Amygdala (tissue), 56 donors: ENCODE results near the gene SORCS2.
A peak's percentile ranks its signal among the peaks of the same experiment; 100 is the strongest.

Experiments
- DNase-seq, 56 donors: peaks; one replicate each; lab custom pipeline; 2025; lab: John Stamatoyannopoulos, UW

SORCS2 gene

DNA sequence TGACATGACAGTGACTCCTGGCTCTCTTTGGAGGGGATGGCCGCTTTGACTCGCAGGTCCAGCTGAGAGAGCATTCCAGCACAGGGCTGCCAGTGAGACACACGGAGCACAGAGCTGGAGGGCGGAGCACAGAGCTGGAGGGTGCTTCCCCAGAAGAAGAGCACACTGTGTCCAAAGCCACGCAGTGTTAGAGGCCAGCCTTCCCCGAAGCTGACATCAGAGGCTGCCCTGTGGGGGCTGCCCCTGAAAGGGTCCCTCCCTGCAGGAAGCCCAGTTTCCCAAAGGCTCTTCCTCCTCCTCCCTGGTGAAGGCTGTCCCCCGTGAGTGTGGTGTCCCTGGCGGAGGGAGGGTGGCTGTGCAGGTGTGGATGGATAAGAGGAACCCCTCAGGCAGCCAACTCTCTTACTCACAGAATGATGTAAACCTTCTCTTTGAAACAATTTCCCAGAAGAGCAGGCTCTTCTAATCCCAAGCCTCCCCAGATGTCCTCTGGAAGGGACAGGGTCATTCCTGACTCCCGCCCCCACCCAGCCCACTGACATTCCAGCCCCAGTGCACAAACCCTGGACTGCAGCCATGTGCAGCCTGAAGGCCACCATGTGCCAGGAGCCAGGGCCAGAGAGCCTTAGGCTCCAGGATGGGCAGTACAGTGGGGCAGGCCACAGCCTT, 189.0 kb downstream of the SORCS2 start:
- DNase-seq = peak in 4 of 56 donors; percentile 33 to 45 (median 44)

DNA sequence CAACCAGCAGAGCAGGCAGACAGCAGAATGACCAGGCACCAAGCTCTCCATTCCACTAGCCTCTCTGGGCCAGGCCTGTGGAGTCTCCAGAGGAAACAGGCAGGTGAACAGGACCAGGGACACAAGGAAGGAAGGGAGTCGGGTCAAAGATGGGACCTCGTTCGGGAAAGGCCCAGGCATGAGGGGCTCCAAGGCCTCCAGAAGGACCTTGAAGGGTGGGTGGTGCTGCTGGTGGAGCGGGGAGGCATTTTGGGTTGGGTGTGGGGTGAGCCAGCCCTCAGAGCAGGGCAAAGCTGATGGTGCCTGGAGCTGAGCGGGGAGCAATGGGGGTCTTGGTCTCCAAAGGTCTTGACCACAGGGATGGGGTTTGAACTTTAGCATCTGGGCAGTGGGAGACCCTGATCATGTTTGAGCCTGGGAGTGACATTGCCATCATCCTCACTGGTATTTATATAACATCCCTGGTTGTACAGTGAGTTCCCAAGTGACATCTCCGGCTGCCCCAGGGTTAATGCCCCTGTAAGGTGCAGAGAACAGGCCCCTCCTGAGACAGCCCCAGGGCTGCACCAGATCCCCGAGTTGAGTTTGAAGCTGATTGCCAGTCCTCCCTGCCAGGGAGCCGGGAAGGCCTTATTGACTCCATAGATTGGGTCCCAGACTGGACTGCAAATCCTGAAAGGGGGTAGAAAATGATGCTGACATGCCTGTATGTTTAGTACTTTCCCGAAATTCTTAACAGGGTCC, 189.7 kb downstream of the SORCS2 start:
- DNase-seq = no peak

DNA sequence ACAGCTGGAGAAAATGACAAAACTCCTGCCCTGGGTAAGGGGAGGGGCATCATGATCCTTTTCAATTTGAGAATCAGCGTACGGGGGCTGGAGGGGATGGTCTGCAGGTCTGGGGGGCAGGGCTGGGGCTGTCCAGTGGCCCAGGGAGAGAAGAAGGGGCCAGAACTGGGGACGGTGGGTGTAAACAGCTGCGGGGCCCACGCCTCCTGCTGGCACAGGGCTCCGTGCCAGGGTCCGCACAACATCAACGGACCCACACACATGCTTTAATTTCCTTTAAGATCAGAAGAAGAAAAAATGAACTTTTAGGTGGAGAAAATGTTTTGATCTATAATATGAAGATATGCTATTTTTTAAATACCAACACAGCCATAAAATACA, 190.3 kb downstream of the SORCS2 start:
- no peak for DNase-seq

DNA sequence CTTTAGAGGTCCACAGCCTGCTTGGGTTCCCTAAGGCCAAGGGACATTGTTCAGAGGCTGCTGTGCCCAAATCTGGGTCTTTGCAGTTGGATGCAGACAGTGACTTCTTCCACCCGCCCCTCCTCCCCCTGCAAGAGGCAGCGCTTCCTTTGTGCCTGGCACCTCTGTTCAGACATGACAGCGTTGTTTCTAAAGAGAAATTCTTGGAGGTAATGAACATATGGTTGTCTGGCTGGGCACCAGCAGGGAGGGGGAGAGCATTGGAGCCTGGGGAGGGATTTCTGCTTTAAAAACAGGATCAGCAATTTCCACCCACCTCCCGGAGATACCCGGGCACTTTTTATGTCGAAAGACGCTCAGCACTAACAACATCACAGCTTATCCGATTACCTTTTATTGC, 190.9 kb downstream of the SORCS2 start:
- peak in 1 of 56 donors; percentile 31 for DNase-seq

DNA sequence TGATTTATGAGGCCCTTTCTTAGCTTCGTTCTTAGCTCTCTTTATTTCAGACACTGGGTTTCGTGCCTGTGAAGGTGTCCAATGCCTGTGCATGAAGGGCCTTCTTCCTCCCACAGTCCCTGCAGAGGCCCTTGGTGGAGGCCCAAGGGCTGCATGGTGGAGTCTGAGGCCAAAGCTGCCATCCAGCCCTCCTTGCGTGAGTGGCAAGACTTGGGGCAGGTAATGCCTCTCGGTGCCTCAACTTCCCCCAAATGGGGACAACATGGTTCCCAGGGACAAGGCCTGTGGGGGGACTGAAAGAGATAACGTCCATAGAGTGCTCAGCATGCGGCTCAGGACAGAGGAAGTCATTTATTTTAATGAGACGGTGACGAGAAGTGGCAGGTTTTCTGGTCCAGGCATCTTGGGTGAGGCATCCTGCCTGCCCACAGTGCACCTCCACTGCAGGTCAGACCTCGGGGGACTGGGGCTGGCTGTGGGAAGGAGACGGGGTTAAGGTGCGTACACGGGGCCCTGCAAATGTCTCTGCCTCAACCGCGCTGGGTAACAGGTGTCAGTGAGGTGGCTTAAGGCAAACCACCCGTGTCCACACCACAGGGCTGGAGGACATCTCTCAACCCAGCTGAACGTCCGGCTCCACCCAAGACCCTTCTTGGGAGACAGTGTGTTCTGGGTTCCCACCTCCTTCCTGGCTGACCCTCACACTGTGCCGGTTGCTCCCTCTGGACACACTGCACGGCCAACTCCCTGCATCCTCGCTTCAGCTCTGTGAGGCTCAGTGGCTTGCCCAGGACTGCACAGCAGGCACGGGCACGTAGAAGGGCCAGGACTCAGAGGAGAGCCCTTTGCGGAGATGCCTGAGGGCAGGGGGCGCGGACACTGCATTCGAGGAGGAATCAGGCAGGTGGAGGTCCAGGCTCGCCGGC, 191.9 kb downstream of the SORCS2 start:
- no peak for DNase-seq

DNA sequence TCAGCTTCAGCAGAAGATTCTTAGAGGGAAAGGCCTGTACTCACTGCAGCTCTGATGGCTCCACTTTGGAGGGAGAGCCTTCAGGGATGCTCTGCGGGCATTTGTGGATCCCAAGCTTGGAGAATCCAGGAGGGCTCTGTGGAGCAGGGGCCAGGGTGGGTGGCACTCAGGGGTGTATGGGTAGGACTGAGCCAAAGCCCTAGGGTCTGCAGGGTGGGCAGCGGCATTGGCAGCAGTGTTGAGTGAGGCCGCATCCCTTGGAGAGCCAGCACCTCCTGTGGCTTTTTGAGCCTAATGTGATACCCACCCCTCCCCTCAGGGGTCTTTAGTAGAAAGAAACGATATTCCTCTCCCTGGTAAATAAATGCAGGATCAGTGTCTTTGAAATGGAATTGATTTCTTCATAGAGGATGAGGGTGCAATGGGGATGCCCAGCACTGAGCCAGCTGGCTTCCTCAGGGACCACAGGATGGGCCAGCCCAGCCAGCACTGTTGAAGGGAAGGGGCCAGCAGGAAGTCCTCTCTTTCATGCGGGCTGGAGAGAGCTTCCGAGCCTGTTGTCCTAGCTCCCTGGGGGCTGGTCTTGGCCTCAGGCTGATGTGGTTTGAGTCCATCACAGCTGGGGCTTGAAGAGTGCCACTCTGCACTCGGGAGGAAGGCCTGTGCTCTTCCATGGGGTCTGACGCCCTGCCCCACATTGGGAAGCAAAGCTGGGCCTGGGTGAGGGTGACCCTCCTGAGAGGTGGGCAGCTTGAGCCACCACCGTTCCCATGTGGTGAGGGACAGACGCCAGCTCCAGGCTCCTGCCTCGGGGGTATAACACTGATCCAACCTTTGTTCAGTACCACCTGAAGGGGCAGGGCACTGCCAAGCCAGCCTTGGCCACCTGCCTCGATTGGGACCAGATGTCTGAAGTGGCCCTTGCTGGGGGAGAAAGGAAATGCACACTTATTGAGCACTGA, 192.9 kb downstream of the SORCS2 start:
- DNase-seq = no peak

DNA sequence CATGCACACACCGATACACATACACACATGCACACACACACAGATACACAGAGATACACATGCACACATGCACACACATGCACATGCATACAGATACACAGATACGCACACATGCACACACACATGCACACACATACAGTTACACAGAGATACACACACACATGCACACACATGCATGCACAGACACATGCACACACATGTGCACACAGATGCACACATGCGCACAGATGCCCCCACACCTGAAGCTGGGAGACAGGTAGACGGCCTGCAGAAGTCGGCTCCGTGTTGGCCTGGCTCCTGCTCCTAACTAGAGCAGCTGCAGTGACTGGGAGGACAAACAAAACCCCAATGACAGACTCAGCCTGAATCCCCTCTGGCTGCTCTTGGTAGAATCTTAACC, 195.6 kb downstream of the SORCS2 start:
- no peak for DNase-seq

DNA sequence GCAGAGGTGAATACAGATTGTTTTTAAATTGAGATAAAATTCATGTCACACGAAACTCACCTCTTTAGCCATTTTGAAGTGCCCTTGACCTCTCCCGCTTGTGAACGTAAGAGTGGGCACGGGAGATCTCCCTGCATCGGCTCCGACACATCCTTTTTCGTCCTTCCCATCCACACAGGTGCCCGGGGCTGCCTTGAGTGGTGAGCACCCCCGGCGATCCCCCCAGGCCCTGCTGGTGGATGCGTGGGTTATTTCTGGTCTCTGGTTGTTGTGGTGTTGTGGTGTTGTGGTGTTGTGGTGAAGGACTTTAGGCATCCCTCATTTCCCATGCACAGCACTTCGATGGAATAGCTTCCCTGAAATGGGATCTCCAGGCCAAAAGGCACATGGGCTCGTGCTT, 196.3 kb downstream of the SORCS2 start:
- DNase-seq = no peak

DNA sequence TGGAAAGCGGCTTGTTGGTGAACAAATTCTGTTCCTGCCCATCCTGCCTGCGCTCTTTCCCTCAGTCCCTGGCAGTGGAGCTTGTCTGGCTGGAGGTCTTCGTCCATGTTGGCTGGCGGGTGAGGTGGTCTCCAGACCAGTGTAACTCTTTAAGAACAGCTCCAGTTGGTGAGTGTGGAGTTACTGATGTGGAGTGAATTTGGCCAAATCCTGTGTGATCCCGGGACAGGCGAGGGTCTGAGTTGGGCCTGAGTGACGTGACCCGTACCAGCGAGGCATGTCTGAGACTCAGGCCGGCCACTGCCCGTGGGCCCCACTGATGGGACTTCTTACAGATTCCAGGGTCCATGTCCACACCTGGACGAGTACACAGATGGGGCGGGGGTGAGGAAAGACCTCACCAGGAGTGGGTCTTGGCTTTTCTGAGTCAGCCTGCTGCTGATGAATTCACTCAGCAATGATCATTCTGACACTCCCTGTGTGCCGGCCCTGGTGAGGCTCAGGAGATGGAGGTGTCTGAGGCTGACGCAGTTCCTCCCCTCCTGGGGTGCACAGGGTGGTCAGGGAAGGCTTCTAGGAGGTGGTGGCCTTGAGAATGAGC, 196.9 kb downstream of the SORCS2 start:
- DNase-seq = no peak

DNA sequence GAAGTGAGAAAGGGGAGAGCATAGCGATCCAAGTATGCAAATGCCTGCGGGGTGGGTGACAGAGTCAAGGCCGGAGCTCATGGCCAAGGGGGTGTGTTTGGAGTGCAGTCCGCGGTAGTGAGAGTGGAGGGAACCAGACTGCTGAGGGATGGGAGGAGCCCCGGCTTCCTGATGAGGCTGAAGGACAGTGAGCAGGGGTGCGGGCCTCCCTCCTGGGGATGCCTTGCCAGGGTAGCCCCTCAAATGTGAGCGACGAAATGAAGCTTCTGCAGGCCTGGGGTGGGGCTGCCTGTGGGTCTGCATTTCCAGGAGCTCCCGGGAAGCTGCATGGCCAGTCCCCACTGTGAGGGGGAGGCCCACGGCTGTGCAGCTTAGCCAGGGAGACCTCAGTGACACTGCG, 197.4 kb downstream of the SORCS2 start:
- DNase-seq = no peak

DNA sequence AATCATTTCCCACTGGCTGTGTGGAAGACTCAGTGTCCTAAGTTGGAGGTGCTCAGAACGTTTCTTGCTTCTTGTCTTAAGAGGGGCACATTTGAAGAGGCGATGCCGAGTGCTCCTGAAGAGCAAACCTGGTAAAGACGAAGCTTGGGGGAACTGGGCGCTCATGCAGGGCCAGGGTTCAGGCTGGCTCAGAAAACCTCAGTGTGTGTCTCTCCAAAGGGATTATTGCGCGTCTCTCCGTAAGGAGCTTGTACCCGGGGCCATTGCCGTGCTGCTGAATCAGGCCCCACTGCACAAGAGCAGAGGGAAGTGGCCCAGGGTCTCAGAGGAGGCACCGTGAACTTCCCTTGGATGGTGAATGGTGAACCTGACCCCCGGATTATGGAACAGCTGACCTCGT, 198.0 kb downstream of the SORCS2 start:
- DNase-seq = no peak

DNA sequence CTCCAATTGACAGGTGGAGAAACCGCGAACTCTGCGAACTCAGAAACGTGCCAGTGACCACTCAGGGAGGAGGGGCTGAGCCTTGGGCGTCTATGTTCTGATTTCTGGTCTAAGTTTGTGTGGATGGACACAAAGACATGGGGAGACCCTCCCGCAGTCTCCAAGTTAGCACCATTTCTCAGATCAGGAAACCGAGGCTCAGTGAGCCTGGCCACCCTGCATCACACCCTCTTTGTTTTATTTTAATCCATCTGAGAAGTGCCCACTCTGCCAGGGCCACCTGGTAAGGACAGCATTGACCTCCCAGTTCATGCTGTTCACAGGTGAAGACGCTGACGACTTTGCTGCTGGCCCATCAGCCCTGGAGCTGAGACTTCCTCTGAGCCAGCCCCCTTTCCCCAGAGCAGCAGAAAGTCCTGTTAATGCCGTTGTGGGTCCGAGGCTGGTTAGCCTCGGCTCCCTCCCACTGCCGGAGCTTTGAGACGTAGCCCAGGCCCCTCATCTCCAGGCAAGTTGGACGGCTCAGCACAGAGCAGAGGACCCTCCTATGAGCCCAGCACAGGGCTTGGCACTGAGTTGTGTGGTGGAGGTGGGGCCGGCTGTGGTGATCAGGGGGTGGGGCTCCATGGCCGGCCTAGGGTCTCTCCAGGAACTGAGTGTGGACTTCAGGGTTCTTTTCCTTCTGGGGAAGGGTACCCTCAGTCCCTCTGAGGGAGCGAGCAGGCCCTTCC, 198.7 kb downstream of the SORCS2 start:
- no peak for DNase-seq

DNA sequence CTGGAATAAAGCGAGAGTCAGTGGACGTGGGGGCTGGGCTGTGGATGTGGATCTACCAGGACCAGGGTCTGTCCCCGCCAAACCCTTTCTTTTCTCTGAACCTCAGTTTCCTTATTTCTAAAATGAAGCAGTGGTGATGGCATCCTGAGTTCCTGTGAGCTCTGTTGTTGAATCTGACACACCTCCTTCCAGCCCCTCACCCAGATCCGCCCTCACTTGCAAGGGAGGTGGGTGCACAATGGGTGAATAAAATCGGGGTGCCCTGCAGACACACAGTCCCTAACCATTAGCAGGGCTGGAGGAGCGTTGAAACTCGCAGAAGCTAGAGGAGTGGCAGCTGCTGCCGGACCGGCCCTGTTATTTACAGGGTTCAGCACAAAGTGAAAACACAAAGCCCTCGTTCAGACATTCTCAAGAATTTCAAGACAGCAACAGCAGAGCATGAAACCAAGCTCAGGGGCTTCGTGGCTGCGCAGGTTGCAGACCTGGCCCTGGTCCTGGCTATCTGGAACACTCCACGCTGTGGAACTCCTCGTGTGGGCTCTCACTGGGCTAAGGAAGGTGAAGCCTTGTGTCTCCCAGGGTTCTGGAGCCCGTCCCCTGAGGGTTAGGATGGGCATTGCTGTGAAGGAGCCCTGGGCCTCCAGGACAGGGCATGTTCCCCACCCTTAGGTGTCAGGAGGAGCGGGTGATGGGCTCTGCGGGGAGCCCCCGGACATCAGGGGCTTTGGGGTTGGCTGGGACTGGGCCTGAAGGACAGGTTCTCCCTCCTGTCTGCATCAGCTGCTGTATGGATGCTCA, 199.5 kb downstream of the SORCS2 start:
- no peak for DNase-seq

DNA sequence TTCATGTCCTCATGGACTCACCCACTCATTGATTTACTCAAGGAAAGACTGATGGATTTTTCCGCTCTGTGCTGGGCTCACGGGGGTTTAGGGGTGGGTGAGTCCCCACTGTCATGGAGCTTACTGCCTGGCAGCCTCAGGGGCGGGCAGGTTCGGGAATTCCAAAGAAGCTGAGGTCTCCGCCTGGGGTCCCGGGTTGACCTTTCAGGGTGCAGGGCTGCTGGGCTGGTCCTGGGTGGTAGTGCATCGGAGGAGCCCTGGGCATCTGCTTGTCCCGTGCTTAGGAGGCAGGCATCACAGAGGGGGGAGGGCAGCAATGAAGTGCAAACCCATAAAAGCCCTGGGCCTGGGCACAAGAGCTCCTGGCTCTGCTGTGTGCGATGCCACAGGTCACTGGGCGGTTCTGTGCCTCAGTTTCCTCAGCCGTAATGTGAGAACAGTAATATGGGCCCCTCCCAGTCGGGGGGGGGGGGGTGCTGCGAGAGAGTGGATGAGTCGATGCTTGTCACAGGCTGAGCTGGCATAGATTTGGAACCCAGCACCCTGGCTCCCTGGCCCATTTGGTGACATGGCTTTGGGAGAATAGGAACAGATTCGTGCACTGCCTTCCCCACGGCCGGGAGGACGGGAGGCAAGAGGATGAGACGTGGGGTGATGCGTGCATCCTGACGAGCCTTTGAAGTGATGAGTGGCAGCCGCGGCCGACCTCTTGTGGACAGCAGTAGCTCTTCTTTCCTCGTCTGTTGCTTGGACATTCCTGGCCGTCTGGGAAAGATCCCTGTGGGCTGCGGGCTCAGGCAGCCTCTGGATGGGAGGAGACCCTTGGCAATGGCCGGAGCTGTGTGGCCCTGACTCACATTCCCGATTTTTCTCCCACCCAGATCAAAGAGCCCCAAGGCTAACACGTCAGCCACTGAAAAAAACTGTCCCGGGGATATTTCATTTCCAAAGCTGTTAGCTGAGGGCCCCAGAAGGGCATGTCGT, 200.4 kb downstream of the SORCS2 start:
- peak in 2 of 56 donors; percentile 27 to 54 for DNase-seq

DNA sequence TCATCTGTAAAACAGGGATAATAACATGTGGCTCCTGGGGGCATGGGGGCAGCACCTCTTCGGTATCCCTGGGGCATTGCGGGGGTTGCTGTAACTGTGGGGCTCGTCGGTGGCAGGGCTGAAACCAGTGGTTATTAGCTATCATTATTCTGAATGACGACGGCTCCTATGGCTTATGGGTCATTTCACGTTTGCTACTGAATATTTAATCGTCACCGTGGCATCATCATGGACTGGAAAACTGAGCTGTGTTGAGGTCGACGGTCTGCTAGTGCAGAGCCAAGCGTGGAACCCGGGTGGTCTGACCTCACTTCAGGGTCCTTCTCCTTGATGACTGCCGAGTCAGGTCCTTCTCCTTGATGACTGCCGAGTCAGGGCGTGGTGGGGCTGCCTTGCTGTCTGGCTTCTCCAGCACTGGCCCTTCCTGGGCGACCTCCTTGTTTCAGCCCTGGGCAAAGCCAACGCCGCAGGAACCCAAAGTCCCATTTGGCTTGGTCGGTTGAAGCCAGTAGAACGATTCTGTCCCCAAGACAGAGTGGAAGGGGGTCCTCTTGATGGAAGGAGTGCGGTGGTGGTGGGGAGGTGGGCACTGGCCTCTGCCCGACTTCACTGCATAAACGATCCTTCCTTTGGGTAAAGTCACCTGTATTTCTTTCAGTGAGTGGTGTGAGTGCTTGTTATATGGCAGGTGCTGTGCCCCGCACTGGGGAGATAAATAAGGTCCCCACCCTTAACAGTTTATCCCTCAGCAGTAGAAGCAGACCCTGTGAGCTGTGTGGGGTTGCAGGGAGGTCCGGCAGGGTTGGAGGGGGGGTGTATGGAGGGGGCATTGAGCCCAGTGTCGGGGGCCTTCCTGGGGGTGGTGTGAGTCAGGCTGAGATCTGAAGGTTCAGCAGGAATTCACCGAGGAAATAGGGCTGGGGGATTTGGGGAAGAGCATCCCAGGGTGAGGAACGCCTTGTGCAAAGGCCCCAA, 201.6 kb downstream of the SORCS2 start:
- DNase-seq = no peak
